HL-60 (cell line): ENCODE results near the gene RIOK1.

Source experiments
- DNase-seq, 2 experiments: peaks; one replicate each; pipeline ENCODE4 v3.0.0-alpha.2; 2010 to 2020; ENCODE audit warnings: low read depth in 1 of 2, low spot score in 1 of 2
- H3K27ac ChIP-seq: fragments of 250-450 bp; sonication (Bioruptor Pico); replicated peaks from 2 replicates; pipeline ENCODE4 v1.5.1; 2020; ENCODE audit warnings: mild to moderate bottlenecking, moderate library complexity
- H3K27me3 ChIP-seq: fragments of 250-450 bp; sonication (Bioruptor Pico); 2 replicates; pipeline ENCODE4 v1.5.1; 2021; ENCODE audit warnings: mild to moderate bottlenecking, moderate library complexity; ENCODE audit not compliant: insufficient read depth, poor library complexity, severe bottlenecking
- H3K4me3 ChIP-seq: replicated peaks from 2 replicates; pipeline ENCODE4 v1.5.1; 2011; ENCODE audit warnings: mild to moderate bottlenecking, control low read depth, low read length; ENCODE audit not compliant: insufficient read depth
- GABPA ChIP-seq: IDR thresholded peaks from 2 replicates; pipeline ENCODE4 v1.6.1; 2012; ENCODE audit warnings: low read depth
- POLR2AphosphoS5 ChIP-seq: IDR thresholded peaks from 2 replicates; pipeline ENCODE4 v1.6.1; 2012; ENCODE audit warnings: low read depth
- REST ChIP-seq: IDR thresholded peaks from 2 replicates; pipeline ENCODE4 v1.6.1; 2012; ENCODE audit warnings: low read depth; ENCODE audit not compliant: insufficient replicate concordance
- SPI1 ChIP-seq: IDR thresholded peaks from 2 replicates; pipeline ENCODE4 v1.6.1; 2012; ENCODE audit warnings: low read depth, mild to moderate bottlenecking, borderline replicate concordance
- TF ChIP-seq, protein P1 (sequence below): IDR thresholded peaks from one replicate; pipeline ENCODE4 v1.5.1; 2011; ENCODE audit warnings: low read length, control low read depth, inconsistent platforms; ENCODE audit not compliant: insufficient read depth

RIOK1 gene

GRCh38 chr6:7467007-7467897 is 77.6 kb downstream of the RIOK1 start:
- Histone ChIP-seq H3K27ac (no peak overlapping the region), H3K27me3 (no peaks in the 10 kb centered on the region), H3K4me3 (no peak overlapping the region)
- TF ChIP-seq REST = no peak
- no peak for TF ChIP-seq SPI1
- TF ChIP-seq, protein P1, sequence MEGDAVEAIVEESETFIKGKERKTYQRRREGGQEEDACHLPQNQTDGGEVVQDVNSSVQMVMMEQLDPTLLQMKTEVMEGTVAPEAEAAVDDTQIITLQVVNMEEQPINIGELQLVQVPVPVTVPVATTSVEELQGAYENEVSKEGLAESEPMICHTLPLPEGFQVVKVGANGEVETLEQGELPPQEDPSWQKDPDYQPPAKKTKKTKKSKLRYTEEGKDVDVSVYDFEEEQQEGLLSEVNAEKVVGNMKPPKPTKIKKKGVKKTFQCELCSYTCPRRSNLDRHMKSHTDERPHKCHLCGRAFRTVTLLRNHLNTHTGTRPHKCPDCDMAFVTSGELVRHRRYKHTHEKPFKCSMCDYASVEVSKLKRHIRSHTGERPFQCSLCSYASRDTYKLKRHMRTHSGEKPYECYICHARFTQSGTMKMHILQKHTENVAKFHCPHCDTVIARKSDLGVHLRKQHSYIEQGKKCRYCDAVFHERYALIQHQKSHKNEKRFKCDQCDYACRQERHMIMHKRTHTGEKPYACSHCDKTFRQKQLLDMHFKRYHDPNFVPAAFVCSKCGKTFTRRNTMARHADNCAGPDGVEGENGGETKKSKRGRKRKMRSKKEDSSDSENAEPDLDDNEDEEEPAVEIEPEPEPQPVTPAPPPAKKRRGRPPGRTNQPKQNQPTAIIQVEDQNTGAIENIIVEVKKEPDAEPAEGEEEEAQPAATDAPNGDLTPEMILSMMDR = no peak
- no peak for TF ChIP-seq POLR2AphosphoS5
- TF ChIP-seq GABPA = no peak
- DNase-seq = no peak
